MG63 (cell line): Measurements from ENCODE around the gene ZDHHC14. TPM values are rescaled to one million over a fixed set of nuclear protein-coding genes. Genes with fewer than 3 reads are reported as not detected.

Experiments used
- DNase-seq: peaks from one replicate; pipeline ENCODE4 v3.0.0-alpha.2; 2020
- H3K27me3 ChIP-seq: fragments of 250-450 bp; sonication (Bioruptor Pico); 2 replicates; pipeline ENCODE4 v1.5.1; 2020; ENCODE audit warnings: mild to moderate bottlenecking, moderate library complexity
- H3K36me3 ChIP-seq: fragments of 250-450 bp; sonication (Bioruptor Pico); 2 replicates; pipeline ENCODE4 v1.5.1; 2020; ENCODE audit warnings: mild to moderate bottlenecking, moderate library complexity
- H3K4me3 ChIP-seq: fragments of 250-450 bp; sonication (Bioruptor Pico); 2 replicates; pipeline ENCODE4 v1.5.1; 2020; ENCODE audit warnings: mild to moderate bottlenecking, moderate library complexity
- H3K9me3 ChIP-seq: fragments of 250-450 bp; sonication (Bioruptor Pico); 2 replicates; pipeline ENCODE4 v1.5.1; 2020; ENCODE audit warnings: mild to moderate bottlenecking, moderate library complexity
- total RNA-seq: library from RNA; depleted of rRNA; stranded (reverse); fragments of >200 nt; shearing (Covaris generic); gene quantifications from 2 replicates; pipeline ENCODE4 v1.2.3, GENCODE V29; 2014; ENCODE audit warnings: low replicate concordance

The ZDHHC14 gene
- total RNA-seq, 1 experiment from 2014 or later, result 4.4 TPM

GRCh38 chr6:157427969-157428368 is 47.0 kb downstream of the ZDHHC14 start:
- H3K27me3 ChIP-seq, result no peaks in the 10 kb centered on the region

GRCh38 chr6:157428427-157429202 is 47.6 kb downstream of the ZDHHC14 start:
- Histone ChIP-seq H3K4me3 (no peak overlapping the region), H3K36me3 (no peaks in the 10 kb centered on the region), H3K27me3 (no peaks in the 10 kb centered on the region), H3K9me3 (no peaks in the 10 kb centered on the region)
- DNase-seq, result no peak

More at GRCh38 chr6:157427969-157428368, 47.0 kb downstream of the ZDHHC14 start:
- no peak for DNase-seq
- Histone ChIP-seq H3K36me3 (no peaks in the 10 kb centered on the region), H3K9me3 (no peaks in the 10 kb centered on the region), H3K4me3 (no peak overlapping the region)

- Histone ChIP-seq H3K4me3 (no peak overlapping the region), H3K36me3 (no peaks in the 10 kb centered on the region), H3K27me3 (no peaks in the 10 kb centered on the region), H3K9me3 (no peaks in the 10 kb centered on the region)
- DNase-seq, result no peak
Observed at GRCh38 chr6:157429248-157429647, 48.3 kb downstream of the ZDHHC14 start.

GRCh38 chr6:157430834-157431233 is 49.8 kb downstream of the ZDHHC14 start:
- Histone ChIP-seq H3K27me3 (no peaks in the 10 kb centered on the region), H3K36me3 (no peaks in the 10 kb centered on the region), H3K9me3 (no peaks in the 10 kb centered on the region), H3K4me3 (no peak overlapping the region)
- DNase-seq, result no peak

- no peak for DNase-seq
- H3K36me3 ChIP-seq, result no peaks in the 10 kb centered on the region
- H3K4me3 ChIP-seq, result no peak overlapping the region
- H3K9me3 ChIP-seq, result no peaks in the 10 kb centered on the region
- no peaks in the 10 kb centered on the region for H3K27me3 ChIP-seq
Observed at GRCh38 chr6:157432231-157432891, 51.4 kb downstream of the ZDHHC14 start.

- no peaks in the 10 kb centered on the region for H3K27me3 ChIP-seq
- no peaks in the 10 kb centered on the region for H3K36me3 ChIP-seq
- no peaks in the 10 kb centered on the region for H3K9me3 ChIP-seq
- no peak overlapping the region for H3K4me3 ChIP-seq
- DNase-seq, result no peak
Observed at GRCh38 chr6:157432892-157433265, 51.9 kb downstream of the ZDHHC14 start.

- H3K4me3 ChIP-seq, result no peak overlapping the region
- H3K36me3 ChIP-seq, result no peaks in the 10 kb centered on the region
- H3K9me3 ChIP-seq, result no peaks in the 10 kb centered on the region
- H3K27me3 ChIP-seq, result no peaks in the 10 kb centered on the region
- no peak for DNase-seq
Observed at GRCh38 chr6:157433678-157434081, 52.7 kb downstream of the ZDHHC14 start.

GRCh38 chr6:157434349-157435033 is 53.5 kb downstream of the ZDHHC14 start:
- Histone ChIP-seq H3K9me3 (no peaks in the 10 kb centered on the region), H3K36me3 (no peaks in the 10 kb centered on the region), H3K4me3 (no peak overlapping the region), H3K27me3 (no peaks in the 10 kb centered on the region)
- no peak for DNase-seq

GRCh38 chr6:157436219-157436943 is 55.4 kb downstream of the ZDHHC14 start:
- no peak for DNase-seq
- no peaks in the 10 kb centered on the region for H3K36me3 ChIP-seq
- H3K9me3 ChIP-seq, result no peaks in the 10 kb centered on the region
- no peak overlapping the region for H3K4me3 ChIP-seq
- H3K27me3 ChIP-seq, result no peaks in the 10 kb centered on the region

- no peak for DNase-seq
- H3K36me3 ChIP-seq, result no peaks in the 10 kb centered on the region
- H3K9me3 ChIP-seq, result no peaks in the 10 kb centered on the region
- H3K4me3 ChIP-seq, result no peak overlapping the region
- H3K27me3 ChIP-seq, result no peaks in the 10 kb centered on the region
Observed at GRCh38 chr6:157436944-157437336, 56.0 kb downstream of the ZDHHC14 start.

GRCh38 chr6:157438611-157439111 is 57.7 kb downstream of the ZDHHC14 start:
- Histone ChIP-seq H3K27me3 (no peaks in the 10 kb centered on the region), H3K4me3 (no peak overlapping the region), H3K36me3 (no peaks in the 10 kb centered on the region), H3K9me3 (no peaks in the 10 kb centered on the region)
- DNase-seq, result no peak

- no peak for DNase-seq
- Histone ChIP-seq H3K36me3 (no peaks in the 10 kb centered on the region), H3K27me3 (no peaks in the 10 kb centered on the region), H3K9me3 (no peaks in the 10 kb centered on the region), H3K4me3 (no peak overlapping the region)
Observed at GRCh38 chr6:157440171-157440570, 59.2 kb downstream of the ZDHHC14 start.

GRCh38 chr6:157442291-157442690 is 61.3 kb downstream of the ZDHHC14 start:
- H3K36me3 ChIP-seq, result no peaks in the 10 kb centered on the region
- H3K4me3 ChIP-seq, result no peak overlapping the region
- H3K9me3 ChIP-seq, result no peaks in the 10 kb centered on the region
- no peaks in the 10 kb centered on the region for H3K27me3 ChIP-seq
- no peak for DNase-seq

GRCh38 chr6:157443066-157443800 is 62.2 kb downstream of the ZDHHC14 start:
- no peaks in the 10 kb centered on the region for H3K27me3 ChIP-seq
- H3K4me3 ChIP-seq, result no peak overlapping the region
- no peaks in the 10 kb centered on the region for H3K9me3 ChIP-seq
- DNase-seq, result no peak
- no peaks in the 10 kb centered on the region for H3K36me3 ChIP-seq

- Histone ChIP-seq H3K4me3 (no peak overlapping the region), H3K27me3 (no peaks in the 10 kb centered on the region), H3K36me3 (no peaks in the 10 kb centered on the region), H3K9me3 (no peaks in the 10 kb centered on the region)
- no peak for DNase-seq
Observed at GRCh38 chr6:157445277-157446009, 64.5 kb downstream of the ZDHHC14 start.

- Histone ChIP-seq H3K4me3 (no peak overlapping the region), H3K9me3 (no peaks in the 10 kb centered on the region), H3K36me3 (no peaks in the 10 kb centered on the region), H3K27me3 (no peaks in the 10 kb centered on the region)
- no peak for DNase-seq
Observed at GRCh38 chr6:157447735-157448134, 66.7 kb downstream of the ZDHHC14 start.
